ENCODE results near the gene TPD52L1. TPM values are rescaled to one million over a fixed set of nuclear protein-coding genes. Genes with fewer than 3 reads are reported as not detected.

Gene TPD52L1
- total and polyA plus RNA-seq, 2 of the 4 experiments (the other 2 are of a cell fraction): 10.2 to 13.5 TPM

DNA sequence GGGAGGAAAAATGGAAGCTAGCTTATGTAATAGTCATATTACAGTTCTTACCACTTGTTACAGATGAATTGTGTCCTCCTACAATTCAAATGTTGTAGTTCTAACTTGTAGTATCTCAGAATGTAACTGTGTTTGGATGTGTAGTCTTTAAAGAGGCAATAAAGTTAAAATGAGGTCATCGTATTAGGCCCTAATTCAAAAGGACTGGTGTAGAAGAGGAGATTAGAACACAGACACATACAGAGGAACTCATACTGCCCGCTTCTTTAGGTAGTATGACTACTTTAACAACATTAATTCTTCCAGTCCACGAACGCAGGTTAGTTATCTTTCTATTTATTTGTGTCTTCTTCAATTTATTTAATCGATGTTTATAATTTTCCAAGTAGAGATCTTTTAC lies 46.5 kb upstream of the TPD52L1 start:
- Histone ChIP-seq H3K4me1 (ENCODE audit: control insufficient read depth, insufficient read depth, low read length) (peaks cover 9% of the 10 kb centered on the region), H3K4me3 (ENCODE audit: insufficient read depth, low read depth, low read length) (no peak overlapping the region), H4K8ac (ENCODE audit: low read depth in 2 of 2, low read length in 2 of 2) (peak overlapping the region in 1 of 2 experiments; percentile 28; a peak in 1 of 4 replicates), H3K9me3 (ENCODE audit: control insufficient read depth, insufficient read depth, low read length) (peaks cover 11% of the 10 kb centered on the region), H3K27ac (ENCODE audit: insufficient read depth, low read length) (no peak overlapping the region), H3K18ac (ENCODE audit: low read depth, low read length) (no peak overlapping the region), H3K36me3 (ENCODE audit: control insufficient read depth, insufficient read depth, low read length) (no peaks in the 10 kb centered on the region), H2BK15ac (ENCODE audit: low read depth, low read length) (no peak overlapping the region), H4K5ac (ENCODE audit: low read depth, low read length) (no peak overlapping the region), H2BK5ac (ENCODE audit: low read depth, low read length, poor library complexity, severe bottlenecking) (no peak overlapping the region), H2BK20ac (ENCODE audit: low read depth, low read length) (no peak overlapping the region), H3K79me1 (ENCODE audit: low read depth in 1 of 2, low read length in 2 of 2) (no peaks in the 10 kb centered on the region), H3K27me3 (ENCODE audit: control insufficient read depth, insufficient read depth, low read length) (no peaks in the 10 kb centered on the region), H2AFZ (replicated peaks; ENCODE audit: low read length, poor library complexity) (no peak overlapping the region), H3K4me2 (ENCODE audit: low read depth, low read length) (no peak overlapping the region), H4K91ac (ENCODE audit: insufficient read depth, low read depth, low read length) (no peak overlapping the region), H3K9me1 (ENCODE audit: insufficient read depth, low read length) (no peaks in the 10 kb centered on the region; the same call in none of the 2 replicates), H2AK9ac (replicated peaks; ENCODE audit: low read depth, low read length, poor library complexity) (no peak overlapping the region), H3K9ac (ENCODE audit: low read depth, low read length) (no peak overlapping the region), H2AK5ac (ENCODE audit: low read depth, low read length) (no peak overlapping the region), H3K23ac (ENCODE audit: low read depth, low read length) (no peak overlapping the region), H2BK120ac (ENCODE audit: low read depth, low read length) (no peak overlapping the region), H3K14ac (replicated peaks; ENCODE audit: low read depth, low read length) (no peak overlapping the region), H3K4ac (ENCODE audit: low read depth, low read length) (no peak overlapping the region), H3K56ac (ENCODE audit: extremely low read depth, insufficient read depth, low read length) (no peak overlapping the region), H4K20me1 (ENCODE audit: insufficient read depth, low read length) (no peaks in the 10 kb centered on the region)
- DNase-seq: no peak
- intact Hi-C loops (cut with micrococcal nuclease) (no loop called here), dilution Hi-C loops (cut with HindIII; ENCODE audit: low sequenced_read_pairs, unreplicated experiment) (no loop called here), in situ Hi-C loops (cut with MboI; ENCODE audit: low sequenced_read_pairs) (loop anchor here (25.0 kb wide), 1 partner anchor 145 kb away; the partner anchor contains the start of gene RNF217)
- TF ChIP-seq MAFK (IDR thresholded peaks at IDR 0.05; ENCODE audit: low read depth, low read length): no peak
- TF ChIP-seq MXI1 (IDR thresholded peaks at IDR 0.05; ENCODE audit: borderline replicate concordance, low read depth, low read length): no peak
- TF ChIP-seq MAZ (IDR thresholded peaks at IDR 0.05; ENCODE audit: borderline replicate concordance, low read depth, low read length): no peak
- TF ChIP-seq SMC3 (IDR thresholded peaks at IDR 0.05; ENCODE audit: low read depth, low read length): no peak
- TF ChIP-seq, protein P1, sequence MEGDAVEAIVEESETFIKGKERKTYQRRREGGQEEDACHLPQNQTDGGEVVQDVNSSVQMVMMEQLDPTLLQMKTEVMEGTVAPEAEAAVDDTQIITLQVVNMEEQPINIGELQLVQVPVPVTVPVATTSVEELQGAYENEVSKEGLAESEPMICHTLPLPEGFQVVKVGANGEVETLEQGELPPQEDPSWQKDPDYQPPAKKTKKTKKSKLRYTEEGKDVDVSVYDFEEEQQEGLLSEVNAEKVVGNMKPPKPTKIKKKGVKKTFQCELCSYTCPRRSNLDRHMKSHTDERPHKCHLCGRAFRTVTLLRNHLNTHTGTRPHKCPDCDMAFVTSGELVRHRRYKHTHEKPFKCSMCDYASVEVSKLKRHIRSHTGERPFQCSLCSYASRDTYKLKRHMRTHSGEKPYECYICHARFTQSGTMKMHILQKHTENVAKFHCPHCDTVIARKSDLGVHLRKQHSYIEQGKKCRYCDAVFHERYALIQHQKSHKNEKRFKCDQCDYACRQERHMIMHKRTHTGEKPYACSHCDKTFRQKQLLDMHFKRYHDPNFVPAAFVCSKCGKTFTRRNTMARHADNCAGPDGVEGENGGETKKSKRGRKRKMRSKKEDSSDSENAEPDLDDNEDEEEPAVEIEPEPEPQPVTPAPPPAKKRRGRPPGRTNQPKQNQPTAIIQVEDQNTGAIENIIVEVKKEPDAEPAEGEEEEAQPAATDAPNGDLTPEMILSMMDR (conservative IDR thresholded peaks at IDR 0.05; ENCODE audit: low read depth, low read length): no peak
- TF ChIP-seq RAD21 (IDR thresholded peaks at IDR 0.05; ENCODE audit: low read length): no peak
- TF ChIP-seq BHLHE40 (IDR thresholded peaks at IDR 0.05; ENCODE audit: low read depth, low read length): no peak
- no peak for TF ChIP-seq CEBPB (IDR thresholded peaks at IDR 0.05; ENCODE audit: low read depth, low read length)
- TF ChIP-seq, protein P2, sequence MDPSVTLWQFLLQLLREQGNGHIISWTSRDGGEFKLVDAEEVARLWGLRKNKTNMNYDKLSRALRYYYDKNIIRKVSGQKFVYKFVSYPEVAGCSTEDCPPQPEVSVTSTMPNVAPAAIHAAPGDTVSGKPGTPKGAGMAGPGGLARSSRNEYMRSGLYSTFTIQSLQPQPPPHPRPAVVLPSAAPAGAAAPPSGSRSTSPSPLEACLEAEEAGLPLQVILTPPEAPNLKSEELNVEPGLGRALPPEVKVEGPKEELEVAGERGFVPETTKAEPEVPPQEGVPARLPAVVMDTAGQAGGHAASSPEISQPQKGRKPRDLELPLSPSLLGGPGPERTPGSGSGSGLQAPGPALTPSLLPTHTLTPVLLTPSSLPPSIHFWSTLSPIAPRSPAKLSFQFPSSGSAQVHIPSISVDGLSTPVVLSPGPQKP (IDR thresholded peaks at IDR 0.05; ENCODE audit: borderline replicate concordance, low read depth, low read length): no peak
- no peak for TF ChIP-seq CHD1 (IDR thresholded peaks at IDR 0.05; ENCODE audit: low read depth, low read length)
- no peak for TF ChIP-seq FOS (IDR thresholded peaks at IDR 0.05; ENCODE audit: low read depth, low read length)
- no peak for TF ChIP-seq POLR2A (IDR thresholded peaks at IDR 0.05; ENCODE audit: low read depth, low read length)
- TF ChIP-seq NFE2L2 (IDR thresholded peaks at IDR 0.05; ENCODE audit: low read depth, low read length): no peak
- TF ChIP-seq USF2 (IDR thresholded peaks at IDR 0.05; ENCODE audit: low read depth, low read length): no peak
- no peak for TF ChIP-seq RFX5 (IDR thresholded peaks at IDR 0.05; ENCODE audit: low read depth, low read length)
- TF ChIP-seq RCOR1 (IDR thresholded peaks at IDR 0.05; ENCODE audit: insufficient replicate concordance, low read length): no peak
- no peak for ATAC-seq (ENCODE audit: low read depth)
- BruUV-seq (replicated peaks): no TSS peak
- ChIA-PET CTCF (no interaction called here), POLR2A (ENCODE audit: unreplicated experiment) (no interaction called here)
- no CpG with 5 or more reads among the region's 5 CpGs for WGBS, 2 experiments (ENCODE audit: extremely low coverage in 2 of 2, insufficient read length in 1 of 2)

Measured in IMR-90 (cell line).